ENCODE results near the gene HMGXB4.
"Not testable (repeated sequence)": the region's sequence is repeated elsewhere in the genome, so short reads cannot be mapped to it uniquely, and the experiment has no call there.

Gene HMGXB4

GRCh38 chr22:35257321-35258190 is at the start of gene HMGXB4:
Gene HMGXB4, plus strand, starts transcription at chr22:35257493. Its CDS starts 4,898 bp downstream, at chr22:35262391.
- peak; percentile 37 to 92 (median 80) for DNase-seq

- DNase-seq: no peak
Measured at GRCh38 chr22:35208003-35208402, 49.3 kb upstream of the HMGXB4 start.

GRCh38 chr22:35209203-35209602 is 48.1 kb upstream of the HMGXB4 start:
- no peak for DNase-seq

- no peak for DNase-seq
Measured at GRCh38 chr22:35212009-35212408, 45.3 kb upstream of the HMGXB4 start.

- no peak for DNase-seq
Measured at GRCh38 chr22:35212996-35213395, 44.3 kb upstream of the HMGXB4 start.

GRCh38 chr22:35214968-35215367 is 42.3 kb upstream of the HMGXB4 start:
- no peak for DNase-seq

GRCh38 chr22:35215993-35216392 is 41.3 kb upstream of the HMGXB4 start:
- DNase-seq: no peak

GRCh38 chr22:35217527-35217926 is 39.8 kb upstream of the HMGXB4 start:
- no peak for DNase-seq

- no peak for DNase-seq
Measured at GRCh38 chr22:35218079-35218478, 39.2 kb upstream of the HMGXB4 start.

GRCh38 chr22:35219012-35219411 is 38.3 kb upstream of the HMGXB4 start:
- no peak for DNase-seq

GRCh38 chr22:35220221-35220620 is 37.1 kb upstream of the HMGXB4 start:
- no peak for DNase-seq

GRCh38 chr22:35225010-35225409 is 32.3 kb upstream of the HMGXB4 start:
- DNase-seq: no peak

- no peak for DNase-seq
Measured at GRCh38 chr22:35226958-35227647, 30.2 kb upstream of the HMGXB4 start.

- DNase-seq: no peak
Measured at GRCh38 chr22:35229865-35230264, 27.4 kb upstream of the HMGXB4 start.

- no peak for DNase-seq
Measured at GRCh38 chr22:35230417-35230816, 26.9 kb upstream of the HMGXB4 start.

- DNase-seq: no peak
Measured at GRCh38 chr22:35230839-35231584, 26.3 kb upstream of the HMGXB4 start.

- DNase-seq: peak in 21 of 51 donors; percentile 0 to 45 (median 6)
Measured at GRCh38 chr22:35231585-35232084, 25.7 kb upstream of the HMGXB4 start.

- not testable (repeated sequence) for DNase-seq
Measured at GRCh38 chr22:35238749-35239148, 18.5 kb upstream of the HMGXB4 start.

- not testable (repeated sequence) for DNase-seq
Measured at GRCh38 chr22:35244507-35244906, 12.8 kb upstream of the HMGXB4 start.

GRCh38 chr22:35250156-35250555 is 7.1 kb upstream of the HMGXB4 start:
- no peak for DNase-seq

GRCh38 chr22:35253946-35254345 is 3.3 kb upstream of the HMGXB4 start:
- no peak for DNase-seq

GRCh38 chr22:35257002-35257320 is 332 bp upstream of the HMGXB4 start:
- no peak for DNase-seq
